Measurements from ENCODE around the gene IRF1.
"Not testable (repeated sequence)": the region's sequence is repeated elsewhere in the genome, so short reads cannot be mapped to it uniquely, and the experiment has no call there.

Gene IRF1

GRCh38 chr5:132445930-132446329 is 44.6 kb downstream of the IRF1 start:
- in situ Hi-C loops (cut with HindIII; ENCODE audit: low sequenced_read_pairs), result loop anchor here (5.0 kb wide), 1 partner anchor 41 kb away; no protein-coding TSS in a partner anchor

- in situ Hi-C loops (cut with HindIII; ENCODE audit: low sequenced_read_pairs), result loop anchor here (5.0 kb wide), 1 partner anchor 42 kb away; no protein-coding TSS in a partner anchor
Observed at GRCh38 chr5:132445640-132445923, 45.0 kb downstream of the IRF1 start.

- in situ Hi-C loops (cut with HindIII; ENCODE audit: low sequenced_read_pairs), result loop anchor here (5.0 kb wide), 1 partner anchor 42 kb away; no protein-coding TSS in a partner anchor
Observed at GRCh38 chr5:132444841-132445639, 45.5 kb downstream of the IRF1 start.

GRCh38 chr5:132444061-132444460 is 46.5 kb downstream of the IRF1 start:
- in situ Hi-C loops (cut with HindIII; ENCODE audit: low sequenced_read_pairs), result no loop called here

GRCh38 chr5:132439521-132440089 is 51.0 kb downstream of the IRF1 start:
- in situ Hi-C loops (cut with HindIII; ENCODE audit: low sequenced_read_pairs), result no loop called here

- in situ Hi-C loops (cut with HindIII; ENCODE audit: low sequenced_read_pairs), result no loop called here
Observed at GRCh38 chr5:132438917-132439316, 51.7 kb downstream of the IRF1 start.

- in situ Hi-C loops (cut with HindIII; ENCODE audit: low sequenced_read_pairs), result not testable (repeated sequence)
Observed at GRCh38 chr5:132438267-132438645, 52.3 kb downstream of the IRF1 start.

GRCh38 chr5:132437604-132438266 is 52.8 kb downstream of the IRF1 start:
- in situ Hi-C loops (cut with HindIII; ENCODE audit: low sequenced_read_pairs), result no loop called here

GRCh38 chr5:132436936-132437335 is 53.6 kb downstream of the IRF1 start:
- in situ Hi-C loops (cut with HindIII; ENCODE audit: low sequenced_read_pairs), result no loop called here

GRCh38 chr5:132435886-132436285 is 54.7 kb downstream of the IRF1 start:
- in situ Hi-C loops (cut with HindIII; ENCODE audit: low sequenced_read_pairs), result no loop called here

GRCh38 chr5:132435447-132435846 is 55.1 kb downstream of the IRF1 start:
- in situ Hi-C loops (cut with HindIII; ENCODE audit: low sequenced_read_pairs), result no loop called here

GRCh38 chr5:132434416-132435286 is 55.9 kb downstream of the IRF1 start:
- in situ Hi-C loops (cut with HindIII; ENCODE audit: low sequenced_read_pairs), result no loop called here

- in situ Hi-C loops (cut with HindIII; ENCODE audit: low sequenced_read_pairs), result no loop called here
Observed at GRCh38 chr5:132433141-132433540, 57.4 kb downstream of the IRF1 start.

- in situ Hi-C loops (cut with HindIII; ENCODE audit: low sequenced_read_pairs), result no loop called here
Observed at GRCh38 chr5:132431632-132432031, 58.9 kb downstream of the IRF1 start.

Measured in endothelial cell of hepatic sinusoid (primary cell).